Endothelial cell of umbilical vein (primary cell): ENCODE measurements around the gene MASP2. TPM values are rescaled to one million over a fixed set of nuclear protein-coding genes. Genes with fewer than 3 reads are reported as not detected.

Experiments used
- BruUV-seq: library from RNA; stranded (reverse); fragments of 400-500 nt; replicated peaks from 2 replicates; lab custom pipeline; 2021; lab: Mats Ljungman, UMichigan
- CTCF ChIA-PET: fragments of 300-600, 350-600 bp; sonication (Branson Sonifier 250); formaldehyde crosslinking; loops from one replicate; lab custom pipeline; 2021; ENCODE audit warnings: antibody characterized with exemption, inconsistent platforms; lab: Charles Lee
- POLR2A ChIA-PET: fragments of 300-600, 350-600 bp; sonication (Branson Sonifier 250); formaldehyde crosslinking; loops from one replicate; lab custom pipeline; 2021; ENCODE audit warnings: antibody characterized with exemption, inconsistent platforms; lab: Charles Lee
- DNase-seq: peaks from one replicate; pipeline ENCODE4 v3.0.0-alpha.2; 2011; ENCODE audit warnings: low read depth, low spot score
- FAIRE-seq: peaks from 2 replicates; lab custom pipeline; 2011; peaks lifted over from hg19 to GRCh38; lab: Jason Lieb, UNC
- H2AFZ ChIP-seq: 2 replicates; pipeline ENCODE4 v1.6.0; 2012; ENCODE audit warnings: low read depth, low read length, control low read depth, inconsistent platforms
- H3K27ac ChIP-seq: 2 replicates; pipeline ENCODE4 v1.5.1; 2011; ENCODE audit warnings: low read depth, mild to moderate bottlenecking, control low read depth, low read length, moderate library complexity; ENCODE audit not compliant: insufficient read depth
- H3K27me3 ChIP-seq, 2 experiments: 2 replicates each; pipeline versions ENCODE4 v1.6.0 to v1.6.1; 2011; ENCODE audit warnings: low read length in 2 of 2, mixed read lengths in 1 of 2; ENCODE audit not compliant: control insufficient read depth in 2 of 2, insufficient read depth in 2 of 2
- H3K36me3 ChIP-seq, 2 experiments: 2 replicates in 1 of 2; 3 replicates in 1 of 2; pipeline ENCODE4 v1.5.1; 2011; ENCODE audit warnings: low read length in 2 of 2, mild to moderate bottlenecking in 1 of 2, moderate library complexity in 1 of 2; ENCODE audit not compliant: control insufficient read depth in 2 of 2, insufficient read depth in 2 of 2; ENCODE audit errors: extremely low read depth in 1 of 2
- H3K4me1 ChIP-seq: 3 replicates; pipeline ENCODE4 v1.5.1; 2011; ENCODE audit warnings: mild to moderate bottlenecking, low read length; ENCODE audit not compliant: control insufficient read depth, insufficient read depth; ENCODE audit errors: extremely low read depth
- H3K4me2 ChIP-seq: 2 replicates; pipeline ENCODE4 v1.6.1; 2011; ENCODE audit warnings: low read length, control low read depth, mixed read lengths; ENCODE audit not compliant: insufficient read depth
- H3K4me3 ChIP-seq, 3 experiments: fragments of 200-600 bp in 1 of 3; sonication (generic), shearing (Covaris generic) in 1 of 3; replicated peaks in 1 of 3; 2 replicates each; pipeline ENCODE4 v1.5.1; 2011 to 2016; ENCODE audit warnings: control low read depth in 3 of 3, low read length in 3 of 3, mild to moderate bottlenecking in 2 of 3, inconsistent platforms in 1 of 3, low read depth in 1 of 3, moderate library complexity in 1 of 3; ENCODE audit not compliant: insufficient read depth in 1 of 3
- H3K79me2 ChIP-seq: 2 replicates; pipeline ENCODE4 v1.6.0; 2012; ENCODE audit warnings: low read length, inconsistent platforms; ENCODE audit not compliant: control insufficient read depth, insufficient read depth
- H3K9ac ChIP-seq: replicated peaks from 2 replicates; pipeline ENCODE3; 2011; ENCODE audit warnings: low read length, control low read depth; ENCODE audit not compliant: insufficient read depth; ENCODE audit errors: extremely low read depth
- H3K9me1 ChIP-seq: replicated peaks from 3 replicates; pipeline ENCODE4 v1.6.0; 2011; ENCODE audit warnings: mild to moderate bottlenecking, low read length; ENCODE audit not compliant: control insufficient read depth, insufficient read depth; ENCODE audit errors: extremely low read depth
- H3K9me3 ChIP-seq: replicated peaks from 2 replicates; pipeline ENCODE4 v1.5.1; 2012; ENCODE audit warnings: low read length, inconsistent platforms; ENCODE audit not compliant: control insufficient read depth, insufficient read depth
- H4K20me1 ChIP-seq: replicated peaks from 2 replicates; pipeline ENCODE3; 2011; ENCODE audit warnings: mild to moderate bottlenecking, low read length; ENCODE audit not compliant: control insufficient read depth, insufficient read depth; ENCODE audit errors: extremely low read depth
- EZH2 ChIP-seq: IDR thresholded peaks from 2 replicates; pipeline ENCODE4 v1.6.1; 2012; ENCODE audit warnings: borderline replicate concordance, low read depth, mild to moderate bottlenecking, moderate library complexity, low read length, inconsistent platforms; ENCODE audit not compliant: severe bottlenecking
- FOS ChIP-seq: IDR thresholded peaks from 2 replicates; pipeline ENCODE4 v1.6.1; 2011; ENCODE audit warnings: mild to moderate bottlenecking, low read length, moderate library complexity, borderline replicate concordance; ENCODE audit not compliant: insufficient read depth
- GATA2 ChIP-seq: IDR thresholded peaks from 2 replicates; pipeline ENCODE4 v1.7.0; 2011; ENCODE audit warnings: low read depth, mild to moderate bottlenecking, moderate library complexity, mixed read lengths, low read length; ENCODE audit not compliant: insufficient read length, insufficient read depth
- POLR2A ChIP-seq: IDR thresholded peaks from 2 replicates; pipeline ENCODE4 v1.6.1; 2012; ENCODE audit warnings: low read depth, mild to moderate bottlenecking, control low read depth, low read length
- POLR2AphosphoS5 ChIP-seq: IDR thresholded peaks from 2 replicates; pipeline ENCODE4 v1.6.1; 2012; ENCODE audit warnings: low read depth, mild to moderate bottlenecking, control low read depth, low read length, moderate library complexity; ENCODE audit not compliant: insufficient read depth
- dilution Hi-C: fragments of 300-500 bp; cut with MboI; formaldehyde crosslinking; loops from one replicate; pipeline ENCODE4 v1.15.0; 2019; ENCODE audit warnings: low sequenced_read_pairs; ENCODE audit not compliant: extremely low pct_ligation_motif_present
- intact Hi-C: fragments of 100-400 bp; cut with micrococcal nuclease; formaldehyde crosslinking; loops from one replicate; pipeline ENCODE4 v1.10.0; 2022
- polyA plus RNA-seq, 4 experiments: library from polyadenylated mRNA; depleted of rRNA in 3 of 4; stranded (reverse) in 3 of 4; unstranded in 1 of 4; fragments of >200 nt; gene quantifications; 2 replicates each; pipeline versions ENCODE4 v1.2.1 to v1.2.3, GENCODE V29; 2011 to 2012; ENCODE audit warnings: missing spikeins in 1 of 4
- total RNA-seq: library from RNA; stranded (reverse); gene quantifications from 2 replicates; pipeline ENCODE4 v1.2.3, GENCODE V29; 2021

The MASP2 gene
- total and polyA plus RNA-seq, 2 donors (not counting 3 experiments of a cell fraction or from before 2014, with no cell fraction given): 0.53 TPM; not detected in 1

DNA sequence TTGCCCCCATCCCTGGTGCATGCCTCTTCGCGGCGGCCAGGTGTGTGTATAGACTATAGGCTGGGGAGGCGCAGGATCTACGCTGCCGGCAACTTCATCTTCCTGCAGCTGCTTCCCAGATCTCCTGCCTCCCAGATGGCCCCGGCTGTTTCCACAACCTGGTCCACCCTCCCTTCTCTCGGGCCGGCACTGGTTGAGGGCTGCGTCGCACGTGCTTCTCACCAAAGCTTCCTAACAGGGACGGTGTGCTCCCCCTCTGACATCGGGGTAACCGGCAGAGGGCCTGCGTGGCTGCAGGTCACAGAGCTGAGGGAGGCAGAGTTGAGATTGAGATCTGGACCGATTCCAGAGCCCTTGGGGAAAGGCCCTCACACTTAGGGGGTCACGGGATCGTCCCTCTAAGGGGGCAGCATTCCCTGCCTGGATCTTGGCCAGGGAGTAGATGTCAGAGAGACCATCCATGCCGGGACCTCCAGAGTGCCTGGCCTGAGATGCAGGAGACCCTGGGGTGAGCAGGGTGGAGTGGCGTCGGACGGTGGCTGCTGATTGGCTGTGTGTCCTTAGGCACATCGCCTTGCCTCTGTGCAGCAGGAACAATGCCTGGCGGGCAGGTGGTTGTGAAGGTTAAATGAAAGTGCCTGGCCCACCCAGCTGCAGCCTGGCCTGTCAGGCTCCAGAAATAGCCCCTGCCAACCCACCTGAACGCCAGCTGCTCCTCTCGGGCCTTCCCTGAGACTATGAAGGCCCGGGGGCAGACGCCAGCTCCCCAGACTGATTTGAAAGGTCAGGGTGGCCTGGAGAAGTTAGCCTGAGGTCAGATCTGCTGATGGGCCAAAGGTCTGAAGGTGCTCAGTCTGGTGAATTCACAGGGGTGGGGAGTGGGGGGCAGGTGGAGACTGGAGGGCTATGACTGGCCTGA lies 6.1 kb upstream of the MASP2 start:
- TF ChIP-seq EZH2 (no peak), POLR2A (peak; percentile 51), POLR2AphosphoS5 (peak; percentile 56), FOS (no peak), GATA2 (no peak)
- Histone ChIP-seq H3K79me2 (peaks cover 2% of the 10 kb centered on the region), H4K20me1 (no peaks in the 10 kb centered on the region), H3K4me1 (no peaks in the 10 kb centered on the region), H3K9me1 (no peaks in the 10 kb centered on the region), H2AFZ (no peak overlapping the region), H3K4me3 (no peak overlapping the region), H3K36me3 (peaks cover 0 to 12% of the 10 kb centered on the region in 2 experiments), H3K4me2 (no peak overlapping the region), H3K9me3 (no peaks in the 10 kb centered on the region), H3K27ac (no peak overlapping the region), H3K9ac (no peak overlapping the region), H3K27me3 (no peaks in the 10 kb centered on the region)
- no peak for FAIRE-seq
- intact Hi-C loops: no loop called here
- no TSS peak for BruUV-seq
- DNase-seq: no peak
- POLR2A ChIA-PET: interaction anchor here (1.0 kb wide), 1 partner anchor 36 kb away, joined by 3 read pairs; no protein-coding TSS in a partner anchor
- dilution Hi-C loops: no loop called here
- CTCF ChIA-PET: interaction anchor here (8.5 kb wide), 1 partner anchor 16 kb away, joined by 77 read pairs; no protein-coding TSS in a partner anchor
